GM12878 (cell line): Measurements from ENCODE around the gene SUSD1. TPM values are rescaled to one million over a fixed set of nuclear protein-coding genes. Genes with fewer than 3 reads are reported as not detected.

ENCODE experiments used
- CEBPB ChIP-seq, 2 experiments: fragments of 150-350 bp in 1 of 2; IDR thresholded peaks; 2 replicates each; pipeline ENCODE4 v1.6.1; 2012 to 2014; ENCODE audit warnings: low read depth in 2 of 2, low read length in 2 of 2, borderline replicate concordance in 1 of 2, inconsistent platforms in 1 of 2
- CHD2 ChIP-seq: IDR thresholded peaks from 2 replicates; pipeline ENCODE4 v1.6.1; 2011; ENCODE audit warnings: low read depth, low read length, improper control_type of control experiment, borderline replicate concordance
- EP300 ChIP-seq, 2 experiments: fragments of 150-350 bp in 1 of 2; IDR thresholded peaks; 2 replicates each; pipeline ENCODE4 v1.6.1; 2011 to 2012; ENCODE audit warnings: low read depth in 2 of 2, low read length in 2 of 2, borderline replicate concordance in 1 of 2, improper control_type of control experiment in 1 of 2, inconsistent platforms in 1 of 2; ENCODE audit not compliant: control insufficient read depth in 1 of 2
- FOS ChIP-seq: IDR thresholded peaks from 3 replicates; pipeline ENCODE4 v1.6.1; 2011; ENCODE audit warnings: borderline replicate concordance; ENCODE audit not compliant: insufficient read length; ENCODE audit errors: extremely low read depth
- IKZF1 ChIP-seq: fragments of 450-650 bp; conservative IDR thresholded peaks from 2 replicates; pipeline ENCODE4 v1.6.1; 2017; ENCODE audit warnings: antibody characterized with exemption, mild to moderate bottlenecking
- IRF4 ChIP-seq: IDR thresholded peaks from 2 replicates; pipeline ENCODE4 v1.6.1; 2011; ENCODE audit warnings: low read depth, low read length
- JUNB ChIP-seq: IDR thresholded peaks from 2 replicates; pipeline ENCODE4 v1.6.1; 2016; ENCODE audit warnings: antibody characterized with exemption, mild to moderate bottlenecking
- JUND ChIP-seq: IDR thresholded peaks from 2 replicates; pipeline ENCODE4 v1.6.1; 2012; ENCODE audit warnings: low read depth, mild to moderate bottlenecking, low read length, improper control_type of control experiment, moderate library complexity
- KAT2A ChIP-seq: conservative IDR thresholded peaks from 2 replicates; pipeline ENCODE4 v1.6.1; 2011; ENCODE audit warnings: low read depth, low read length; ENCODE audit not compliant: control insufficient read depth
- MEF2A ChIP-seq: IDR thresholded peaks from 2 replicates; pipeline ENCODE4 v1.6.1; 2011; ENCODE audit warnings: low read depth, mild to moderate bottlenecking, low read length, moderate library complexity; ENCODE audit not compliant: insufficient read depth
- MTA2 ChIP-seq: fragments of 450-650 bp; IDR thresholded peaks from 2 replicates; pipeline ENCODE4 v1.6.1; 2016; ENCODE audit warnings: low read depth, mild to moderate bottlenecking, moderate library complexity
- MTA3 ChIP-seq: IDR thresholded peaks from 2 replicates; pipeline ENCODE4 v1.6.1; 2012; ENCODE audit warnings: low read length, inconsistent platforms, borderline replicate concordance
- MXI1 ChIP-seq: fragments of 150-350 bp; IDR thresholded peaks from 2 replicates; pipeline ENCODE4 v1.6.1; 2011; ENCODE audit warnings: low read depth, mild to moderate bottlenecking, inconsistent platforms, low read length, improper control_type of control experiment
- NFIC ChIP-seq: IDR thresholded peaks from 2 replicates; pipeline ENCODE4 v1.6.1; 2012; ENCODE audit warnings: low read depth, mild to moderate bottlenecking, inconsistent platforms, low read length, moderate library complexity
- NR2C2 ChIP-seq: IDR thresholded peaks from 2 replicates; pipeline ENCODE4 v1.6.1; 2011; ENCODE audit warnings: borderline replicate concordance, low read depth; ENCODE audit not compliant: control insufficient read depth, insufficient read length
- PAX8 ChIP-seq: fragments of 450-650 bp; IDR thresholded peaks from 2 replicates; pipeline ENCODE4 v1.6.1; 2017; ENCODE audit warnings: mild to moderate bottlenecking, moderate library complexity
- PML ChIP-seq: IDR thresholded peaks from 2 replicates; pipeline ENCODE4 v1.6.1; 2012; ENCODE audit warnings: low read length, inconsistent platforms
- RAD21 ChIP-seq: IDR thresholded peaks from 2 replicates; pipeline ENCODE4 v1.6.1; 2011; ENCODE audit warnings: mild to moderate bottlenecking, low read depth, low read length, moderate library complexity; ENCODE audit not compliant: insufficient read depth
- RCOR1 ChIP-seq: conservative IDR thresholded peaks from 2 replicates; pipeline ENCODE4 v1.6.1; 2012; ENCODE audit warnings: low read depth, low read length, improper control_type of control experiment
- SREBF1 ChIP-seq: IDR thresholded peaks from 2 replicates; pipeline ENCODE4 v1.6.1; 2012; ENCODE audit warnings: mild to moderate bottlenecking, low read length
- TCF7 ChIP-seq: IDR thresholded peaks from 2 replicates; pipeline ENCODE4 v1.6.1; 2014; ENCODE audit warnings: antibody characterized with exemption, borderline replicate concordance
- ZBED1 ChIP-seq: IDR thresholded peaks from 2 replicates; pipeline ENCODE4 v1.6.1; 2016; ENCODE audit warnings: borderline replicate concordance
- ZNF24 ChIP-seq: fragments of 450-650 bp; IDR thresholded peaks from 2 replicates; pipeline ENCODE4 v1.6.1; 2017; ENCODE audit warnings: antibody characterized with exemption, mild to moderate bottlenecking
- ZNF274 ChIP-seq: IDR thresholded peaks from one replicate; pipeline ENCODE4 v1.8.0; 2011; ENCODE audit not compliant: insufficient read length, insufficient read depth
- polyA plus RNA-seq, 11 experiments: library from polyadenylated mRNA; depleted of rRNA in 4 of 11; unstranded in 6 of 11; stranded (reverse) in 5 of 11; fragments of >200 nt; fragmentation: Nextera tagmentation in 4 of 11; fragmentation: Illumina TruSeq in 1 of 11; extraction: Ambion mirVana in 4 of 11; extraction: Trizol in 1 of 11; gene quantifications; 1 replicate in 1 of 11; 2 replicates in 10 of 11; pipeline versions ENCODE4 v1.2.1 to v1.2.3, GENCODE V29; 2011 to 2016; ENCODE audit warnings: inconsistent platforms in 2 of 11, missing spikeins in 2 of 11, low read depth in 1 of 11
- total RNA-seq, 4 experiments: library from RNA; depleted of rRNA in 3 of 4; stranded (reverse); fragments of >200 nt in 3 of 4; fragmentation: Illumina TruSeq in 1 of 4; extraction: Trizol in 1 of 4; gene quantifications; 2 replicates each; pipeline versions ENCODE4 v1.2.1 to v1.2.3, GENCODE V29; 2013 to 2021
- TF ChIP-seq, protein P1 (sequence below): fragments of 450-650 bp; formaldehyde crosslinking; IDR thresholded peaks from 2 replicates; pipeline ENCODE4 v1.4.0; 2022; ENCODE audit warnings: mild to moderate bottlenecking, moderate library complexity
- TF ChIP-seq, protein P2 (sequence below): IDR thresholded peaks from 2 replicates; pipeline ENCODE4 v1.6.1; 2011; ENCODE audit warnings: borderline replicate concordance, low read depth, mild to moderate bottlenecking, moderate library complexity, low read length; ENCODE audit not compliant: insufficient read depth, poor library complexity, severe bottlenecking

SUSD1 gene
- total and polyA plus RNA-seq, 10 of the 15 experiments (the other 5 are each of a cell fraction or from before 2014, with no cell fraction given) = 6.7 to 20.8 (median 13.2) TPM

DNA sequence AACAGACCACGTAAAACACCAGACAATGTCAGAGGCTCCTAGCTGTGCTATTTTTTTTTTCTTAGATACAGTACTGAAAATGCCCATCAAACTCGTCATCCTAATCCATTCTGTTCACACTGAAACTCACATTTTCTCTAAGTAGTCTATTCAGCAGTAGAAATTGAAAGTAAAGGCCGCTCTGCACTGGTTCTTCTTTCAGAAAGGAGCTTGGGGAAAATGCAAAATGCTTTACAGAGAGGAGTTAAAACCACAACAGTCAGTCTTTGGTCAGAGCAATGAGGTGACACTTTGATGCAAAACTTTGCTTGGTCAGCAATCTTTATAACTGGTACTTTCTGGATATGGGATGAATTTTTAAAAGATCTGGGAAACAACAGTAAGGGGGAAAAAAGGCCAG is 43.8 kb upstream of the SUSD1 start (continued):
- TF ChIP-seq RAD21 = 0 out of 2 replicates have a peak, but pooled peaks have one; percentile 29
- no peak for TF ChIP-seq JUND
- TF ChIP-seq MTA2 = peak; percentile 53; the same call in 1 of the 2 replicates
- peak in 1 of 2 experiments; percentile 50; a peak in 1 of 4 replicates for TF ChIP-seq EP300 (IDR thresholded peaks at IDR 0.05; ENCODE audit: borderline replicate concordance in 1 of 2, control insufficient read depth in 1 of 2, low read depth in 2 of 2, low read length in 2 of 2)
- peak; percentile 31 for TF ChIP-seq JUNB
- TF ChIP-seq RCOR1 = no peak
- no peak for TF ChIP-seq PAX8
- TF ChIP-seq IKZF1 = peak; percentile 50; the same call in 1 of the 2 replicates
- TF ChIP-seq, protein P1, sequence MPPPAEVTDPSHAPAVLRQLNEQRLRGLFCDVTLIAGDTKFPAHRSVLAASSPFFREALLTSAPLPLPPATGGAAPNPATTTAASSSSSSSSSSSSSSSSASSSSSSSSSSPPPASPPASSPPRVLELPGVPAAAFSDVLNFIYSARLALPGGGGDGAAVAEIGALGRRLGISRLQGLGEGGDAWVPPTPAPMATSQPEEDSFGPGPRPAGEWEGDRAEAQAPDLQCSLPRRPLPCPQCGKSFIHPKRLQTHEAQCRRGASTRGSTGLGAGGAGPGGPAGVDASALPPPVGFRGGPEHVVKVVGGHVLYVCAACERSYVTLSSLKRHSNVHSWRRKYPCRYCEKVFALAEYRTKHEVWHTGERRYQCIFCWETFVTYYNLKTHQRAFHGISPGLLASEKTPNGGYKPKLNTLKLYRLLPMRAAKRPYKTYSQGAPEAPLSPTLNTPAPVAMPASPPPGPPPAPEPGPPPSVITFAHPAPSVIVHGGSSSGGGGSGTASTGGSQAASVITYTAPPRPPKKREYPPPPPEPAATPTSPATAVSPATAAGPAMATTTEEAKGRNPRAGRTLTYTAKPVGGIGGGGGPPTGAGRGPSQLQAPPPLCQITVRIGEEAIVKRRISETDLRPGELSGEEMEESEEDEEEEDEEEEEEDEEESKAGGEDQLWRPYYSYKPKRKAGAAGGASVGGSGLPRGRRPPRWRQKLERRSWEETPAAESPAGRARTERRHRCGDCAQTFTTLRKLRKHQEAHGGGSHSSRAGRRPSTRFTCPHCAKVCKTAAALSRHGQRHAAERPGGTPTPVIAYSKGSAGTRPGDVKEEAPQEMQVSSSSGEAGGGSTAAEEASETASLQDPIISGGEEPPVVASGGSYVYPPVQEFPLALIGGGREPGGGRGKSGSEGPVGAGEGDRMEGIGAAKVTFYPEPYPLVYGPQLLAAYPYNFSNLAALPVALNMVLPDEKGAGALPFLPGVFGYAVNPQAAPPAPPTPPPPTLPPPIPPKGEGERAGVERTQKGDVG (CRISPR knock-in tag) = no peak
- TF ChIP-seq MEF2A = 0 out of 2 replicates have a peak, but pooled peaks have one; percentile 19
- TF ChIP-seq, protein P2, sequence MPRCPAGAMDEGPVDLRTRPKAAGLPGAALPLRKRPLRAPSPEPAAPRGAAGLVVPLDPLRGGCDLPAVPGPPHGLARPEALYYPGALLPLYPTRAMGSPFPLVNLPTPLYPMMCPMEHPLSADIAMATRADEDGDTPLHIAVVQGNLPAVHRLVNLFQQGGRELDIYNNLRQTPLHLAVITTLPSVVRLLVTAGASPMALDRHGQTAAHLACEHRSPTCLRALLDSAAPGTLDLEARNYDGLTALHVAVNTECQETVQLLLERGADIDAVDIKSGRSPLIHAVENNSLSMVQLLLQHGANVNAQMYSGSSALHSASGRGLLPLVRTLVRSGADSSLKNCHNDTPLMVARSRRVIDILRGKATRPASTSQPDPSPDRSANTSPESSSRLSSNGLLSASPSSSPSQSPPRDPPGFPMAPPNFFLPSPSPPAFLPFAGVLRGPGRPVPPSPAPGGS = peak; percentile 18
- no peak for TF ChIP-seq ZNF274
- peak; percentile 23; the same call in 1 of the 2 replicates for TF ChIP-seq SREBF1
- TF ChIP-seq CHD2 = no peak
- TF ChIP-seq PML = peak; percentile 45; the same call in 1 of the 2 replicates
- TF ChIP-seq MTA3 = peak; percentile 75; the same call in 1 of the 2 replicates
- 0 out of 2 replicates have a peak, but pooled peaks have one; percentile 41 for TF ChIP-seq MXI1
- TF ChIP-seq FOS = no peak
- no peak; the same call in 1 of the 2 replicates for TF ChIP-seq TCF7
- TF ChIP-seq ZBED1 = 0 out of 2 replicates have a peak, but pooled peaks have one; percentile 34
- no peak for TF ChIP-seq NR2C2
- TF ChIP-seq IRF4 = no peak; the same call in 1 of the 2 replicates
- no peak for TF ChIP-seq CEBPB (IDR thresholded peaks at IDR 0.05; ENCODE audit: borderline replicate concordance in 1 of 2, low read depth in 2 of 2, low read length in 2 of 2)
- no peak for TF ChIP-seq KAT2A
- TF ChIP-seq NFIC = peak; percentile 55; the same call in 1 of the 2 replicates
- no peak for TF ChIP-seq ZNF24
